Right renal pelvis (tissue), 4 donors: ENCODE data around the gene CKMT2. TPM values are rescaled to one million over a fixed set of nuclear protein-coding genes. Genes with fewer than 3 reads are reported as not detected.
A peak's percentile ranks its signal among the peaks of the same experiment; 100 is the strongest.

ENCODE experiments used
- DNase-seq, 4 donors: peaks; one replicate each; pipeline ENCODE4 v3.0.0-alpha.2; 2013; ENCODE audit warnings: low read depth in 4 of 4, low spot score in 3 of 4, missing footprints in 1 of 4
- polyA plus RNA-seq, 4 donors: library from polyadenylated mRNA; unstranded; fragments of 120-200 nt; gene quantifications; one replicate each; pipeline ENCODE4 v1.2.1, GENCODE V29; 2013; ENCODE audit not compliant: insufficient read length in 4 of 4

The CKMT2 gene
- polyA plus RNA-seq, 4 donors = 5.7 to 9.2 (median 5.9) TPM

GRCh38 chr5:81301271-81302015, 68.3 kb downstream of the CKMT2 start, which contains the start of gene ZCCHC9:
Gene ZCCHC9, plus strand, starts transcription at chr5:81301587. Its CDS starts 3,171 bp downstream, at chr5:81304758.
- peak; percentile 91 to 94 (median 94) for DNase-seq

GRCh38 chr5:81302596-81302995, 69.5 kb downstream of the CKMT2 start:
- no peak for DNase-seq

- no peak for DNase-seq
These were observed 70.4 kb downstream of the CKMT2 start for GRCh38 chr5:81303563-81303962.

GRCh38 chr5:81305785-81306184, 72.7 kb downstream of the CKMT2 start:
- no peak for DNase-seq

- DNase-seq = no peak
These were observed 75.7 kb downstream of the CKMT2 start for GRCh38 chr5:81308836-81309235.

GRCh38 chr5:81310402-81311063, 77.4 kb downstream of the CKMT2 start:
- DNase-seq = no peak

GRCh38 chr5:81313278-81313677, 80.2 kb downstream of the CKMT2 start:
- DNase-seq = no peak

- DNase-seq = no peak
These were observed 80.6 kb downstream of the CKMT2 start for GRCh38 chr5:81313686-81314085.

- no peak for DNase-seq
These were observed 81.5 kb downstream of the CKMT2 start for GRCh38 chr5:81314581-81314980.

GRCh38 chr5:81315336-81315735, 82.2 kb downstream of the CKMT2 start:
- DNase-seq = no peak

- DNase-seq = no peak
These were observed 82.7 kb downstream of the CKMT2 start for GRCh38 chr5:81315830-81316229.

Other genes with a start within 250 kb of the CKMT2 start
- gene ZCCHC9, start 68.3 kb downstream of the CKMT2 start, polyA plus RNA-seq = 10 to 100 TPM; 37.1 to 47.1 (median 42.8) TPM
- 1 to 10 TPM in 1 of 4 donors, under 1 TPM in 3; 0.43 to 1.1 (median 0.76) TPM for gene ACOT12, start 160.8 kb downstream of the CKMT2 start, polyA plus RNA-seq